Measurements from ENCODE around the gene TROAP.

The TROAP gene

DNA sequence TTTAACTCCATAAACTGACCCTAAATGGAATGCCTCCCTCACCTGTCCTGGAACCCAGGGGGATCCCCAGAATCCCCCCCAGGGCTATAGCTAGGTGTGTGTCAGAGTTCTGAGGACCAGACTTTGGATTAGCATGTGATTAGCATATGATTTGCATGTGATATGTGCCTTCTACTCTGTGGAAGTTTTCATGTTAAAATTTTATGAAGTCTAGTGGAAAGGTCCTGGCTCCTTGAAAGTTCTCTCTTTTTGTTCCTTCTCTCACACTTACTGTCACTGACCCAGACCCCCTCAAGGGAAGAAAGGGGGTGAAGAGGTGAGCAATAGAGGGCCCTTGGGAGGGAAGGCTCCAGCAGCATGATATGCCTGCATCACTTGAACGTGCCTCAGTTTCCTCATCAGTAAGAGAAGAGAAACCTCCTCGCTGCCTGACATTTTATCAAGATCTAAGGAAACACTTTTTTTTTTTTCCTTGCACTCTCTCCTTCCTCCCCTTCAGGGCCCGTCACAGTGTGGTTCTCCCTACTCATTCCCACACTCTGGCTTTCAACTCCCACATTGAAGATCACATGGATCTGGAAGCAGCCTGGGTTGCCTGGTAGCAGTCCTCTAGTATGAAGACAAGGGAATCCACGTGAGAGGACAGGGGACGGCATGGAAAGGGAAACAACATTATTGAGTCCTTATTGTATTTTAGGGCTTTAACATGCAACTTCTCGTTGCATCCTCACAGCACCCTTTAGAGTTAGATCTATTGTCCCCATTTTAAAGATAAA lies 17.2 kb downstream of the TROAP start:
- DNase-seq (ENCODE audit: low spot score) = no peak
- TF ChIP-seq, protein P1, sequence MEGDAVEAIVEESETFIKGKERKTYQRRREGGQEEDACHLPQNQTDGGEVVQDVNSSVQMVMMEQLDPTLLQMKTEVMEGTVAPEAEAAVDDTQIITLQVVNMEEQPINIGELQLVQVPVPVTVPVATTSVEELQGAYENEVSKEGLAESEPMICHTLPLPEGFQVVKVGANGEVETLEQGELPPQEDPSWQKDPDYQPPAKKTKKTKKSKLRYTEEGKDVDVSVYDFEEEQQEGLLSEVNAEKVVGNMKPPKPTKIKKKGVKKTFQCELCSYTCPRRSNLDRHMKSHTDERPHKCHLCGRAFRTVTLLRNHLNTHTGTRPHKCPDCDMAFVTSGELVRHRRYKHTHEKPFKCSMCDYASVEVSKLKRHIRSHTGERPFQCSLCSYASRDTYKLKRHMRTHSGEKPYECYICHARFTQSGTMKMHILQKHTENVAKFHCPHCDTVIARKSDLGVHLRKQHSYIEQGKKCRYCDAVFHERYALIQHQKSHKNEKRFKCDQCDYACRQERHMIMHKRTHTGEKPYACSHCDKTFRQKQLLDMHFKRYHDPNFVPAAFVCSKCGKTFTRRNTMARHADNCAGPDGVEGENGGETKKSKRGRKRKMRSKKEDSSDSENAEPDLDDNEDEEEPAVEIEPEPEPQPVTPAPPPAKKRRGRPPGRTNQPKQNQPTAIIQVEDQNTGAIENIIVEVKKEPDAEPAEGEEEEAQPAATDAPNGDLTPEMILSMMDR (IDR thresholded peaks at IDR 0.05; ENCODE audit: extremely low read depth, insufficient read depth, missing control alignments) = no peak
- in situ Hi-C loops (cut with MboI; ENCODE audit: low pct_unique_long_range_greater_than_20kb, low sequenced_read_pairs, unreplicated experiment) = no loop called here

GRCh38 chr12:49340971-49341776 lies 18.1 kb downstream of the TROAP start:
- TF ChIP-seq, protein P1 (IDR thresholded peaks at IDR 0.05; ENCODE audit: extremely low read depth, insufficient read depth, missing control alignments) = no peak
- in situ Hi-C loops (cut with MboI; ENCODE audit: low pct_unique_long_range_greater_than_20kb, low sequenced_read_pairs, unreplicated experiment) = no loop called here
- no peak for DNase-seq (ENCODE audit: low spot score)

DNA sequence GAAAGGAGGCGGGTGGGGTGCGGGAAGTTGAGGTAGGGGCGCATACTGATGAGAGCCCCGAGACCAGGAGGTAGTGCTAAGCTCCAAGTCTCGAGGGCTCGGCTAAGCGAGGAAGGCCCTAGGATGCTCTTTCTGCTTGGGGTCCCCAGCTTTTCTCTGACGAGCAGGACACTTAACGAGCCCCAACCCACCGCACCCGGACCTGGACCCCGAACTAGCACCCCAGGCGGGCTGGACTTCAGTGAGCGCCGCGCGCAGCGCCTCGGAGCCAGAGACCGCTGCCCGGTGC lies 18.7 kb downstream of the TROAP start:
- DNase-seq (ENCODE audit: low spot score) = no peak
- TF ChIP-seq, protein P1 (IDR thresholded peaks at IDR 0.05; ENCODE audit: extremely low read depth, insufficient read depth, missing control alignments) = no peak
- in situ Hi-C loops (cut with MboI; ENCODE audit: low pct_unique_long_range_greater_than_20kb, low sequenced_read_pairs, unreplicated experiment) = no loop called here

DNA sequence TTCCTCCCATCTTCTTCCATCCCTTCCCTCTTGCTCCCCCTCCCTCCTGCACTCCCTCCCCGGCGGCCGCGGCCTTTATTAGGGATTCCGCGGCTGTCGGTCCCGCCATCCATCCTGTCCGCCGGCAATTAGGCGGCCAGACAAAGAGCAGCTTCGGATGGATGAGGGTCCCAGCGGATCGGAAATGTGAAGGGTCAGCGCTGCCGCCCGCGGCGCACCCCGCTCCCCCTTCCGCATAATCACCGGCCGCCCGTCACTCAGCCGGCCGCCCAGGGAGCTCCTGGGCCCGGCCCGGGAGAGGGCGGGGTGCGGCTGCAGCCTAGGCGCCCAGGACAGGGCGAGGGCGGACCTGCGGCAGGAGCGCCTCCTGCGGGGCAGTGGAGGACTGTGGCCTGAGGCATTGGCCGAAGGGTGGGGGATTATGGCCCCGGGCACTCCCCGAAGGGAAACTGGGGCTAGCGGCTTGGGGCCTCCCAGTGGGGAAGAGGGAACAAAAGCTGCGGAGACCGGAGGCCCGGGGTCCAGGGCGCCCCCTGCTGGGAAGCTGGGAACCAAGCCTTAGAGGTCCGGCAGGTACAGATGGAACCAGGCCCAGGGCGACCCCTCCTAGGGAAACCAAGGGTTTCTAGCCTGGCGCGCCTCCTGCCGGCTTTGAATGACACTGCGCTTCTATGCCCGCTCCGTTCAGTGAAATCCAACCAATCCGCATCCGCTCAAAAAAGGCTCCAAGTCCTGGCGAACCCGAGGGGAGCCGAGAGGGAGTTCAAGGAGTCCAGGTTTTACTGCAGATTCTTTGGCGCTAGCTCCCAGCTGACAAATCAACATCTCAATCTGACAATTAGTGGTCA lies 19.2 kb downstream of the TROAP start:
- DNase-seq (ENCODE audit: low spot score) = peak; percentile 93
- in situ Hi-C loops (cut with MboI; ENCODE audit: low pct_unique_long_range_greater_than_20kb, low sequenced_read_pairs, unreplicated experiment) = no loop called here
- TF ChIP-seq, protein P1 (IDR thresholded peaks at IDR 0.05; ENCODE audit: extremely low read depth, insufficient read depth, missing control alignments) = peak; percentile 75

DNA sequence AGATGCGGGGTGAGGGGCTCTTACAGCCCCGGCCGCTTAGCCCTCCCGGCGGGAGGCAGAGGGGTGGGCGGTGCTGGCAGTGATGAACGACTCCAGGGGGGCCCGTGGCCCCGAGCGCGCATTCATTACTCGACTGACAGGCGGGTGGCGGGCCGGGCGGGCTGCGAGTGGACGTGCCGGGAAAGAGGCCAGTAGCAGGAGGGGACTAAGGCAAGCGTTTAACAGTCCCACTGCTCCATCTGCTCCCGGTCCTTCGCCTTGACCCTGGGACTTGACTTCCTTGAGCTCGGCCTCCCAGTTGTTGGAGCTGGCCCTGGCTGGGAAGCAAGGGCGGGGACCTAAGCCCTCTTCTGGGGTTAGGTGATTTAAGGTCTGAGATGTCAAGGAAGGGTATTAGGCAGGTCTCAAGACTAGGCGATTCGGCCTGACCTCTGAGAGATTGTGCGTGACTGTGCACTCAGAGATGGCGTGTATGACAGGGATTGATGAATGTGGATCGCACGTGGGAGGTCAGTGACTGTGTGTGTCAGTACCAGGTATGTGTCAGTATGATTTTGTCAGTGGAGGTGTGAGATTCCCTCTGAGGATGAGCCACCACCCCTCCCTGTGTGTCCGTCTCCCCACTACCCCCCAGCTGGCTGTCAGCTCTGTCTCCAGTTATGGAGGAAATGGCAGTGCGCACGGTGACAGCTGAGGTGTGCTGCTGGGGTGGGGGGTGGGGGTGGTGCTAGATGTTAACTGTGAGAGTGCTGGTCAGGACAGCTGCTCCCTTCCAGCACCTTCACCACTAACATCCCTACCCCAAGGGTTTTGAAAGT lies 20.1 kb downstream of the TROAP start:
- in situ Hi-C loops (cut with MboI; ENCODE audit: low pct_unique_long_range_greater_than_20kb, low sequenced_read_pairs, unreplicated experiment) = no loop called here
- TF ChIP-seq, protein P1 (IDR thresholded peaks at IDR 0.05; ENCODE audit: extremely low read depth, insufficient read depth, missing control alignments) = no peak
- DNase-seq (ENCODE audit: low spot score) = peak; percentile 58
